ENCODE measurements around the gene PFKFB3.

PFKFB3 gene

DNA sequence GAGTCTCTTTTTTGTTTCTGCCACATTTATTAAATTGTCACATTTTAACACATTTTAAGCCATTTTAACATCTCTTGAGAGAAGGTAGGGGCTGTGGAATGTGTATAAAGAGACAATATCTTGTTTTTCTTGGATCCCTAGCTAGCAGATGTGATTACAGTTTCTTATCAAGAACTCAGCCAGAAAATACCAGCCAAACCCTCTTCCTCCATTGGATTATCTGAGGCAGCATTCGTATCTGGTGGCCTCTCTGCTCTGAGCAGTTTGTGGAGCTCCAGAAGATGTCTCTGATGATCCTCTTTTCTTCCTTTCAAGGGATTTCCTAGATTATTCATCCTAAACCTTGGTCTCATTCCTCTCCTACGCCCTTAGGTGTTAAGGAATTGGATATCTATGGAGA is 35.3 kb upstream of the PFKFB3 start:
- TF ChIP-seq, protein P1, sequence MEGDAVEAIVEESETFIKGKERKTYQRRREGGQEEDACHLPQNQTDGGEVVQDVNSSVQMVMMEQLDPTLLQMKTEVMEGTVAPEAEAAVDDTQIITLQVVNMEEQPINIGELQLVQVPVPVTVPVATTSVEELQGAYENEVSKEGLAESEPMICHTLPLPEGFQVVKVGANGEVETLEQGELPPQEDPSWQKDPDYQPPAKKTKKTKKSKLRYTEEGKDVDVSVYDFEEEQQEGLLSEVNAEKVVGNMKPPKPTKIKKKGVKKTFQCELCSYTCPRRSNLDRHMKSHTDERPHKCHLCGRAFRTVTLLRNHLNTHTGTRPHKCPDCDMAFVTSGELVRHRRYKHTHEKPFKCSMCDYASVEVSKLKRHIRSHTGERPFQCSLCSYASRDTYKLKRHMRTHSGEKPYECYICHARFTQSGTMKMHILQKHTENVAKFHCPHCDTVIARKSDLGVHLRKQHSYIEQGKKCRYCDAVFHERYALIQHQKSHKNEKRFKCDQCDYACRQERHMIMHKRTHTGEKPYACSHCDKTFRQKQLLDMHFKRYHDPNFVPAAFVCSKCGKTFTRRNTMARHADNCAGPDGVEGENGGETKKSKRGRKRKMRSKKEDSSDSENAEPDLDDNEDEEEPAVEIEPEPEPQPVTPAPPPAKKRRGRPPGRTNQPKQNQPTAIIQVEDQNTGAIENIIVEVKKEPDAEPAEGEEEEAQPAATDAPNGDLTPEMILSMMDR (IDR thresholded peaks at IDR 0.05; ENCODE audit: low read depth, low read length), result no peak
- H3K36me3 ChIP-seq, result no peaks in the 10 kb centered on the region
- H3K9me3 ChIP-seq (ENCODE audit: severe bottlenecking), result no peaks in the 10 kb centered on the region
- H3K27ac ChIP-seq, result no peak overlapping the region
- peaks cover 6% of the 10 kb centered on the region for H3K27me3 ChIP-seq (ENCODE audit: insufficient read depth, low read depth, severe bottlenecking)
- H3K4me3 ChIP-seq (ENCODE audit: low read depth, low read length), result no peak overlapping the region
- no peak for DNase-seq

DNA sequence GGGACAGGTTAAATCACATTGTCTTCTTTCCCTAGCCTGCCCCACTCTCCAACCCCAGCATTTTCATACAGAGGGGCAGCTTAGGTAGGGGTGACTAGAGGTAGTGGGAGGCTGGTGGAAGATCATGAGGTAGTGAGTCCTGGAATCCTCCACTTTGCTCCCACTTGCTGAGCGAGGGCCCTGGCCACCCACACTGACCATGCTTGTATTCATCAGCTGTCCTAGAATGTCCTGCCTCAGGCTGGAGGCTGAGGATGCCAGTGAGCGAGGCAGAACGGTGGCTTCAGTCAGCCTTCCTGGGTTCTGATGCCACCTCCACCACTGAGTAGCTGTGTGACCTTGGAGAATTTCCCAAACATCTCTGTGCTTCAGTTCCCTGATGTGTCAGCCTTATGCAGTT is 34.6 kb upstream of the PFKFB3 start:
- peaks cover 6% of the 10 kb centered on the region for H3K27me3 ChIP-seq (ENCODE audit: insufficient read depth, low read depth, severe bottlenecking)
- H3K27ac ChIP-seq, result no peak overlapping the region
- TF ChIP-seq, protein P1 (IDR thresholded peaks at IDR 0.05; ENCODE audit: low read depth, low read length), result no peak
- H3K36me3 ChIP-seq, result no peaks in the 10 kb centered on the region
- no peak for DNase-seq
- H3K9me3 ChIP-seq (ENCODE audit: severe bottlenecking), result no peaks in the 10 kb centered on the region
- no peak overlapping the region for H3K4me3 ChIP-seq (ENCODE audit: low read depth, low read length)

DNA sequence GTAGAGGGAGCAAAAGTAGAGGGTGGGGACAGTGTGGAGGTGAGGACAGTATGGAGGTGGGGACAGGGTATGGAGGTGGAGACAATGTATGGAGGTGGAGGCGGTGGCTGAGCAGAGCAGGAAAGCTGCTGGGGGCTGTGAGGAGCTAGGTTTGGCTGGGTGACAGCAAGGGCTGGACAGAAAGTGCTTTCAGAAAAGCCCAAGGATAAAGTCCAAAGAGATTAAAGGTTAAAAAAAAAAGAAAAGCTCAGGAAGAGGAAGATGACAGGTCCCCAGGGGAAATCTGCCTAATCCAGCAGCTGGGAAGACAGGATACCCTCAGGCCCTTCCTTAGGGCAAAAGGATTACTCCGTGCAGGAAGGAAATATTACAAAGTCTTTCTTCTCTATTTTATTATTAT is 32.1 kb upstream of the PFKFB3 start:
- Histone ChIP-seq H3K36me3 (no peaks in the 10 kb centered on the region), H3K9me3 (ENCODE audit: severe bottlenecking) (no peaks in the 10 kb centered on the region), H3K4me3 (ENCODE audit: low read depth, low read length) (no peak overlapping the region), H3K27ac (no peak overlapping the region), H3K27me3 (ENCODE audit: insufficient read depth, low read depth, severe bottlenecking) (peaks cover 12% of the 10 kb centered on the region)
- peak; percentile 11 for DNase-seq
- TF ChIP-seq, protein P1 (IDR thresholded peaks at IDR 0.05; ENCODE audit: low read depth, low read length), result no peak

DNA sequence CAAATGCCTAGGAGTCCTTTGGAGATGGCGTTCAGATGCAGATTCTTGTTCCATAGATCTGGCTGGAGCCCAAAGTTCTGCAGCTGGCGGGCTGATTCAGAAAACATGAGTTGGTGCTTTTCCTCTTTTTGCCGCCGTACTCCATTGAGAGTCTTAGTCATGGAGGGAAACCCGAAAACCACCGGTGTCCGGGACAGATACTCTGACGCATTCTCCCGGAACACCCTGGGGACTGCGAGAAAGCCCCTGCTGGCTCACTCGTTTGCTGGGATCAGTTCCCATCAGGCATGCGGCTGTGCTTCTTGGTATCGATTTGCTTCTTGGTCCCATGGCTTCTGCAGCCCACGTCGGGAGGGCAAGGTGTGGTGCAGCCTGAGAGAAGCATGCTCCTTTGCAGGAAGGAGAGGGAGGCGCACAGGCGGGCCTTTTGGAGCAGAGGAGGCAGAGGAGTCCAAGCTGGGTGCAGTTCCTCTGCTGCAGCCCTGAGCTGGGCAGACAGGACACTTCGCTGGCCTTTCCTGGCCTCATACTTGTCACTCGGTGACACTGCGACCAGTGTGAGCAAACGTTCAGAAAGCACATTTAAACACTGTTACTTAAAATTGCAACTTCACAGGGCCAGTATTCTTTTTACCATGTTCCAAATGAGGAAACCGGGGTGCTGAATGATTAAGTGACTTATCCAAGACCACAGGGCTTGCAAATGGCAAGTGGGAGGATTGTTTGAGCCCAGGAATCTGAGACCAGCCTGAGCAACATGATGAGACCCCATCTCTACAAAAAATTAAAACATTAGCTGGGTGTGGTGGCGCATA is 30.6 kb upstream of the PFKFB3 start:
- no peak for DNase-seq
- no peak overlapping the region for H3K4me3 ChIP-seq (ENCODE audit: low read depth, low read length)

DNA sequence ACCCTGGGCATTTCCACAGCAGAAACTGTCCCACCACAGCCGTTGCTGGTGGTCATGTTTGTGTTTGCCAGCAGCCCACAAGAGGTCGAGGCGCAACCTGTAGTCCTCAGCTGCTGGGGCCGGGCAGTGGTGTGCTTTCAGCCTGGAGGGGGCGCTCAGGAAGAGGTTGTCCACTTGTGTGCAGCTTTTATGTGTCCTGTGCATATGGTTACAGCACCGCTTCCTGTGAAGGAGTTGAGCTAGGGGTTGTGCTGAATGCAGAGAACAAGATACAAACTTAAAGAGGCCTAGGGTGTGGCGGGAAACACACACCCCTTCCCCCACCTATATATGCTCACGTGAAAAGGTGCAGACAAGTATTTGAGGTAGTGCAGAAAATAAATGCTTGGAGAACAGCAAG is 29.5 kb upstream of the PFKFB3 start:
- Histone ChIP-seq H3K9me3 (ENCODE audit: severe bottlenecking) (no peaks in the 10 kb centered on the region), H3K36me3 (no peaks in the 10 kb centered on the region), H3K27me3 (ENCODE audit: insufficient read depth, low read depth, severe bottlenecking) (peaks cover 14% of the 10 kb centered on the region), H3K4me3 (ENCODE audit: low read depth, low read length) (no peak overlapping the region), H3K27ac (no peak overlapping the region)
- DNase-seq, result peak; percentile 27
- TF ChIP-seq, protein P1 (IDR thresholded peaks at IDR 0.05; ENCODE audit: low read depth, low read length), result peak; percentile 37; the same call in 1 of the 2 replicates

More for the DNA sequence above, 30.6 kb upstream of the PFKFB3 start:
- TF ChIP-seq, protein P1 (IDR thresholded peaks at IDR 0.05; ENCODE audit: low read depth, low read length), result no peak
- no peaks in the 10 kb centered on the region for H3K36me3 ChIP-seq
- peaks cover 12% of the 10 kb centered on the region for H3K27me3 ChIP-seq (ENCODE audit: insufficient read depth, low read depth, severe bottlenecking)
- H3K27ac ChIP-seq, result no peak overlapping the region
- H3K9me3 ChIP-seq (ENCODE audit: severe bottlenecking), result no peaks in the 10 kb centered on the region
